Stimulated activated naive CD4-positive, alpha-beta T cell treated with Interleukin-2 at 50 U/mL for 16 hours (primary cell): ENCODE results near the gene PAPPA.

Experiments used
- DNase-seq: peaks from one replicate; lab custom pipeline; 2025; lab: John Stamatoyannopoulos, UW

The PAPPA gene

GRCh38 chr9:116223926-116224325, 70.3 kb downstream of the PAPPA start:
- DNase-seq, result no peak

- no peak for DNase-seq
Measured at GRCh38 chr9:116230051-116230632, 76.6 kb downstream of the PAPPA start.

GRCh38 chr9:116232424-116233159, 79.0 kb downstream of the PAPPA start:
- no peak for DNase-seq

- DNase-seq, result no peak
Measured at GRCh38 chr9:116233160-116233530, 79.6 kb downstream of the PAPPA start.

GRCh38 chr9:116234081-116234480, 80.5 kb downstream of the PAPPA start:
- DNase-seq, result no peak

GRCh38 chr9:116236979-116237378, 83.4 kb downstream of the PAPPA start:
- no peak for DNase-seq

GRCh38 chr9:116237456-116237855, 83.9 kb downstream of the PAPPA start:
- no peak for DNase-seq

GRCh38 chr9:116238225-116238624, 84.6 kb downstream of the PAPPA start:
- DNase-seq, result no peak

GRCh38 chr9:116238776-116239340, 85.3 kb downstream of the PAPPA start:
- no peak for DNase-seq

- no peak for DNase-seq
Measured at GRCh38 chr9:116243708-116244107, 90.1 kb downstream of the PAPPA start.

- no peak for DNase-seq
Measured at GRCh38 chr9:116247284-116247683, 93.7 kb downstream of the PAPPA start.

GRCh38 chr9:116247791-116248374, 94.3 kb downstream of the PAPPA start:
- no peak for DNase-seq

GRCh38 chr9:116250891-116251290, 97.3 kb downstream of the PAPPA start:
- DNase-seq, result no peak

GRCh38 chr9:116251366-116251765, 97.8 kb downstream of the PAPPA start:
- no peak for DNase-seq

GRCh38 chr9:116260531-116260930, 106.9 kb downstream of the PAPPA start:
- no peak for DNase-seq

GRCh38 chr9:116262448-116262847, 108.9 kb downstream of the PAPPA start:
- DNase-seq, result no peak

GRCh38 chr9:116264361-116264760, 110.8 kb downstream of the PAPPA start:
- DNase-seq, result no peak

GRCh38 chr9:116267021-116267420, 113.4 kb downstream of the PAPPA start:
- DNase-seq, result no peak

- no peak for DNase-seq
Measured at GRCh38 chr9:116269250-116269649, 115.7 kb downstream of the PAPPA start.

GRCh38 chr9:116270546-116270945, 117.0 kb downstream of the PAPPA start:
- DNase-seq, result no peak

- DNase-seq, result no peak
Measured at GRCh38 chr9:116271340-116271739, 117.7 kb downstream of the PAPPA start.

- no peak for DNase-seq
Measured at GRCh38 chr9:116271991-116272390, 118.4 kb downstream of the PAPPA start.

- no peak for DNase-seq
Measured at GRCh38 chr9:116274293-116274692, 120.7 kb downstream of the PAPPA start.
